IPS DF 4.7 (cell line): Measurements from ENCODE around the gene FRMPD2.

Experiments
- DNase-seq: peaks from one replicate; pipeline ENCODE4 v3.0.0-alpha.2; 2013; ENCODE audit warnings: low spot score; ENCODE audit errors: extremely low read depth

Gene FRMPD2

GRCh38 chr10:48274636-48275035, at the start of gene FRMPD2:
Gene FRMPD2, minus strand, starts transcription at chr10:48274696. Its CDS starts 129 bp downstream, at chr10:48274567.
- DNase-seq, result no peak

GRCh38 chr10:48322017-48322416, 47.5 kb upstream of the FRMPD2 start:
- no peak for DNase-seq

- DNase-seq, result no peak
Measured at GRCh38 chr10:48317321-48317990, 43.0 kb upstream of the FRMPD2 start.

- no peak for DNase-seq
Measured at GRCh38 chr10:48316236-48316635, 41.7 kb upstream of the FRMPD2 start.

GRCh38 chr10:48314107-48314506, 39.6 kb upstream of the FRMPD2 start:
- DNase-seq, result no peak

GRCh38 chr10:48309711-48310226, 35.3 kb upstream of the FRMPD2 start:
- no peak for DNase-seq

GRCh38 chr10:48307711-48308018, 33.2 kb upstream of the FRMPD2 start:
- no peak for DNase-seq

- no peak for DNase-seq
Measured at GRCh38 chr10:48306870-48307710, 32.6 kb upstream of the FRMPD2 start.

GRCh38 chr10:48306265-48306869, 31.9 kb upstream of the FRMPD2 start, which contains the start of gene MAPK8:
Gene MAPK8, plus strand, starts transcription at chr10:48306677. Its CDS starts 94,984 bp downstream, at chr10:48401661.
- DNase-seq, result peak; percentile 64

GRCh38 chr10:48305905-48306264, 31.4 kb upstream of the FRMPD2 start:
- no peak for DNase-seq

- DNase-seq, result no peak
Measured at GRCh38 chr10:48302515-48303476, 28.3 kb upstream of the FRMPD2 start.

GRCh38 chr10:48300556-48300955, 26.1 kb upstream of the FRMPD2 start:
- no peak for DNase-seq

GRCh38 chr10:48299692-48300091, 25.2 kb upstream of the FRMPD2 start:
- DNase-seq, result no peak

GRCh38 chr10:48299066-48299465, 24.6 kb upstream of the FRMPD2 start:
- no peak for DNase-seq

- no peak for DNase-seq
Measured at GRCh38 chr10:48296576-48297098, 22.1 kb upstream of the FRMPD2 start.

- DNase-seq, result no peak
Measured at GRCh38 chr10:48294431-48294830, 19.9 kb upstream of the FRMPD2 start.

GRCh38 chr10:48292616-48293015, 18.1 kb upstream of the FRMPD2 start:
- no peak for DNase-seq

GRCh38 chr10:48291190-48291589, 16.7 kb upstream of the FRMPD2 start:
- DNase-seq, result no peak

GRCh38 chr10:48290286-48290685, 15.8 kb upstream of the FRMPD2 start:
- DNase-seq, result no peak

- DNase-seq, result no peak
Measured at GRCh38 chr10:48289501-48290238, 15.2 kb upstream of the FRMPD2 start.
